CD8-positive, alpha-beta memory T cell (primary cell): ENCODE measurements around the gene NCS1. TPM values are rescaled to one million over a fixed set of nuclear protein-coding genes. Genes with fewer than 3 reads are reported as not detected.
A peak's percentile ranks its signal among the peaks of the same experiment; 100 is the strongest.

Experiments used
- CTCF ChIA-PET: fragments of 350-600 bp; sonication (Branson Sonifier 250); formaldehyde crosslinking; loops from one replicate; lab custom pipeline; 2021; ENCODE audit warnings: antibody characterized with exemption; lab: Charles Lee
- POLR2A ChIA-PET: fragments of 350-600 bp; sonication (Branson Sonifier 250); formaldehyde crosslinking; loops from one replicate; lab custom pipeline; 2021; ENCODE audit warnings: antibody characterized with exemption; lab: Charles Lee
- DNase-seq, 5 donors: peaks; one replicate each; pipeline versions ENCODE4 v3.0.0 to v3.0.0-alpha.2; 2020 to 2022; ENCODE audit warnings: mixed read lengths in 1 of 5
- H3K27ac ChIP-seq: one replicate; pipeline ENCODE4 v1.7.0; 2013; ENCODE audit warnings: low read depth, mild to moderate bottlenecking, low read length, moderate library complexity
- H3K27me3 ChIP-seq: 2 replicates; pipeline ENCODE4 v1.7.0; 2013; ENCODE audit warnings: low read length, mild to moderate bottlenecking; ENCODE audit not compliant: insufficient read depth, poor library complexity, severe bottlenecking
- H3K36me3 ChIP-seq: 2 replicates; pipeline ENCODE4 v1.7.0; 2013; ENCODE audit warnings: mild to moderate bottlenecking, low read length, moderate library complexity; ENCODE audit not compliant: insufficient read depth
- H3K4me1 ChIP-seq: 2 replicates; pipeline ENCODE4 v1.7.0; 2013; ENCODE audit warnings: mild to moderate bottlenecking, low read length, moderate library complexity; ENCODE audit not compliant: insufficient read depth
- H3K4me3 ChIP-seq: 2 replicates; pipeline ENCODE4 v1.7.0; 2013; ENCODE audit warnings: mild to moderate bottlenecking, low read length
- H3K9me3 ChIP-seq: 2 replicates; pipeline ENCODE4 v1.7.0; 2013; ENCODE audit warnings: mild to moderate bottlenecking, low read length
- H3K27ac Mint-ChIP-seq, 8 donors: one replicate each; pipeline ENCODE4 v1.8.0; 2020 to 2021; ENCODE audit warnings: mixed read lengths in 8 of 8, mild to moderate bottlenecking in 6 of 8, inconsistent platforms in 3 of 8, moderate library complexity in 3 of 8
- H3K27me3 Mint-ChIP-seq, 2 donors: one replicate each; pipeline ENCODE4 v1.8.0; 2020 to 2021; ENCODE audit warnings: mixed read lengths in 2 of 2, mild to moderate bottlenecking in 1 of 2, moderate library complexity in 1 of 2
- H3K36me3 Mint-ChIP-seq, 3 donors: one replicate each; pipeline ENCODE4 v1.8.0; 2020 to 2021; ENCODE audit warnings: mixed read lengths in 3 of 3, inconsistent platforms in 1 of 3, mild to moderate bottlenecking in 1 of 3
- H3K4me1 Mint-ChIP-seq, 3 donors: one replicate each; pipeline ENCODE4 v1.8.0; 2020 to 2021; ENCODE audit warnings: mixed read lengths in 3 of 3, inconsistent platforms in 1 of 3, mild to moderate bottlenecking in 1 of 3
- H3K4me3 Mint-ChIP-seq, 7 donors: one replicate each; pipeline ENCODE4 v1.8.0; 2020 to 2021; ENCODE audit warnings: mixed read lengths in 7 of 7, mild to moderate bottlenecking in 6 of 7, moderate library complexity in 4 of 7, inconsistent platforms in 2 of 7
- H3K9me3 Mint-ChIP-seq, 5 donors: one replicate each; pipeline ENCODE4 v1.8.0; 2020 to 2022; ENCODE audit warnings: mixed read lengths in 5 of 5, mild to moderate bottlenecking in 3 of 5, moderate library complexity in 2 of 5, inconsistent platforms in 1 of 5
- polyA plus RNA-seq: library from polyadenylated mRNA; unstranded; fragments of 300-500 nt; fragmentation: Illumina TruSeq; gene quantifications from one replicate; pipeline ENCODE4 v1.2.3, GENCODE V29; 2021
- total RNA-seq, 2 experiments: library from RNA; stranded (reverse); gene quantifications; one replicate each; pipeline ENCODE4 v1.2.3, GENCODE V29; 2021

The NCS1 gene
- total and polyA plus RNA-seq, 3 experiments from 2014 or later: 0.54 to 24.3 (median 23.6) TPM

DNA sequence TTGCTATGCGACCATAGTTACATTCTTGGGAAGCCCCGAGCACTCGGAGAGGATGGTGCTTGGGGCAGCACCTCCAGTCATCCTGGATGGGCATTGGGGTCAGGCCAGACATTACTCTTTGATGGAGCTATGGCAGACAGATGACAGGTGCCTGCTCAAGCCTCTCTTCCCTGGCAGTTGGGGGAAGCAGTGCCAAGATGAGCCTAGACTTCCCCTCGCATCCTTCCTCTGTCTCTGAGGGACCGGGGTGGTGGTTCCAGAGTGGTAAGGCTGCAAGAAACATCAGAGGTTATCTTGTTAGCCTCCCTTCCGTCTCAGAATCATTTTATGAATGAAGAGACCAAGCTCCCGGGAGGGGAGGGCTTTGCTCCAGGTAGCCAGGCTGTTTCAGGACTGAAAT is 90.6 kb downstream of the NCS1 start:
- H3K27ac ChIP-seq: no peak overlapping the region
- H3K36me3 Mint-ChIP-seq: no peaks in the 10 kb centered on the region
- H3K27me3 ChIP-seq: peaks cover 27% of the 10 kb centered on the region
- POLR2A ChIA-PET: no interaction called here
- no peaks in the 10 kb centered on the region for H3K4me1 ChIP-seq
- no peaks in the 10 kb centered on the region for H3K36me3 ChIP-seq
- no peak for DNase-seq
- no peaks in the 10 kb centered on the region for H3K9me3 ChIP-seq
- no peak overlapping the region for H3K4me3 Mint-ChIP-seq
- no peak overlapping the region for H3K4me3 ChIP-seq
- peaks cover 42 to 81% of the 10 kb centered on the region in 2 donors for H3K27me3 Mint-ChIP-seq
- H3K9me3 Mint-ChIP-seq: peaks cover 0 to 6% (median 0%) of the 10 kb centered on the region in 5 donors
- H3K4me1 Mint-ChIP-seq: peaks cover 0 to 12% (median 4%) of the 10 kb centered on the region in 3 donors
- CTCF ChIA-PET: no interaction called here
- peak overlapping the region in 1 of 8 donors; percentile 49 for H3K27ac Mint-ChIP-seq

DNA sequence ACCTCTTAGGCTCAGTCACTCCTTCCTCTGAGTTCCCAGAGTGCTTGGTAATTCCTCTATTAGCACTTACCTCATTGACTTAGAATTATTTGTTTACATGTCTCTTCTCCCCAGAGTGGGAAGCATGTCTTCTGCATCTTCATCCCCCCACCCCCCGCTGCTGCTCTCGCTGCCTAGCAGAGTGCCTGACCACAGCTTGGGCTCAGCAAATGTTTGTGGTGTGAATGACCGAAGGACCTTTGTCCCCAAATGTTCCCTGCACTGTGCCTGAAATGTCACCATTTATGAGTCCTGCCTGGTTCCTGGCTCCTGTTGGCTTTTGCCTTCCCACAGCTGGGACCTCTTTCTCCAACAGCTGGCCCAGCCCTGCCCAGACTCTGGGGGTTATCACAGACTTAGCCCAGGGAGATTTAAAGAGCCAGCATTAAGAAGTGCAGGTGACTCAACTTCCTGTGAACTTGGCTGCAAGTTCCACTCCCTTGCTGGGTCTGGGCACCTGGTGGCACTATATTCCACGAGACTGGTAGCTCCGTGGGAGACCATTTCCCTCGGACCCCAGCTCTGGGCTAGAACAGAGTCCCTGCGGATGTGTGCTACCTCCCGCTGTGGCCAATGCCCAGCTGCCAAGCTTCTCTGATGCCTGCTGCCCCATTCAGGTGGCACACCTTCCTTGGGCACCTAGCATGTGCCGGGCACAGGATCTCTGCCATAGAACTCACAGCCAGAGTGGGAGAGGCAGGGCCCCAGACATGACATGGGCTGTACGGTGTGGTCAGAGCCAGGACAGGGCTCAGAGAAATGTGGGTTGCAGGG is 91.6 kb downstream of the NCS1 start:
- Mint-ChIP-seq H3K27me3 (peaks cover 50 to 83% of the 10 kb centered on the region in 2 donors), H3K4me1 (peaks cover 0 to 12% (median 4%) of the 10 kb centered on the region in 3 donors), H3K36me3 (no peaks in the 10 kb centered on the region), H3K9me3 (no peaks in the 10 kb centered on the region), H3K4me3 (peak overlapping the region in 2 of 7 donors; percentile 6), H3K27ac (peak overlapping the region in 2 of 8 donors; percentile 22 to 61)
- ChIA-PET POLR2A (no interaction called here), CTCF (no interaction called here)
- no peak overlapping the region for H3K4me3 ChIP-seq
- no peak overlapping the region for H3K27ac ChIP-seq
- no peaks in the 10 kb centered on the region for H3K9me3 ChIP-seq
- H3K36me3 ChIP-seq: no peaks in the 10 kb centered on the region
- H3K4me1 ChIP-seq: no peaks in the 10 kb centered on the region
- no peak for DNase-seq
- H3K27me3 ChIP-seq: peaks cover 33% of the 10 kb centered on the region

DNA sequence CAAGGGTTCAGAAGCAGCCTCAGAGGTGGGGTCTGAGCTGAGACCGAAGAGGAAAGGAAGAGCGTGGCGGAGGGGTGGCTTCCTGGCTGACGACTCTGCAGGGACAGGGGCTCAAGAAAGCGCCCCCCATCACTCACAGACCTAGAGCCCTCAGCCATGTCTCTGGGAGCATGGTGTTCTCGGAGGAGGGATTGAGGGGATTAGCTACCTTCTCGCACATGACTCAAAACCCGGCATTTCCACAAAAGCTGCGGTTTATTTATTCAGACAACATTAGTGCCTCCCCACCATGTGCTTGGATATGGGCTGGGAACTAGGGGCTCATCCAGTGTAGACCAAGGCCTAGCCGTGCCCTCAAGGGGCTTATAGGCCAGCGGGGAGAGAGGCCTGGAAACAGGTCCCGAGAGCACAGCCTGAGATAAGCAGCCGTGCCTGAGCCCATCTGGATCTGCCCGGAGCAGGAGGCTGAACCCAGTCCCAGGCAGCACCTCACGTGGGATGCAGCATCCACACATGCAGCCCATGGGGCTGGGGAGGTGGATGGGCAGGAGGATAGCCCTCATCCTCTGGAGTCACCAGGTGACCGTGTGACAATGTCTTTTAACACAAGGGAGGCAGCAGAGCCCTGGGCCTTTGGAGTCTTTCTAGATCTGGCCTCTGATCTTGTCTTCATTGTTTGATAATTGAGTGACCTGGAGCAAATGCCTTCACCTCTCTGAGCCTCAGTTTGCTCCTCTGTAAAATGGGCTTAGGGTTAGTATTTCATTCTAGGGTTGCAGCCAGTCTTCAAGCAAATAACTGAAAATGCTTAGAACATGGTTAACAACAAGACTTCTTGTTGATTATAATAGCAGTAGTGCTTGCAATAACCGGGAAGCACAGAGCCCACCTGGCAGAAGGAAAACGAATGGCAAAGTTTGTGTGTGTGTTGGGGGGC is 92.5 kb downstream of the NCS1 start:
- DNase-seq: no peak
- H3K27ac ChIP-seq: no peak overlapping the region
- no peak overlapping the region for H3K4me3 ChIP-seq
- Mint-ChIP-seq H3K4me3 (peak overlapping the region in 1 of 7 donors; percentile 6), H3K27me3 (peaks cover 52 to 81% of the 10 kb centered on the region in 2 donors), H3K27ac (peak overlapping the region in 1 of 8 donors; percentile 61), H3K9me3 (no peaks in the 10 kb centered on the region), H3K36me3 (no peaks in the 10 kb centered on the region), H3K4me1 (peaks cover 0 to 12% (median 4%) of the 10 kb centered on the region in 3 donors)
- no peaks in the 10 kb centered on the region for H3K4me1 ChIP-seq
- no peaks in the 10 kb centered on the region for H3K9me3 ChIP-seq
- peaks cover 33% of the 10 kb centered on the region for H3K27me3 ChIP-seq
- no peaks in the 10 kb centered on the region for H3K36me3 ChIP-seq
- ChIA-PET CTCF (no interaction called here), POLR2A (no interaction called here)

DNA sequence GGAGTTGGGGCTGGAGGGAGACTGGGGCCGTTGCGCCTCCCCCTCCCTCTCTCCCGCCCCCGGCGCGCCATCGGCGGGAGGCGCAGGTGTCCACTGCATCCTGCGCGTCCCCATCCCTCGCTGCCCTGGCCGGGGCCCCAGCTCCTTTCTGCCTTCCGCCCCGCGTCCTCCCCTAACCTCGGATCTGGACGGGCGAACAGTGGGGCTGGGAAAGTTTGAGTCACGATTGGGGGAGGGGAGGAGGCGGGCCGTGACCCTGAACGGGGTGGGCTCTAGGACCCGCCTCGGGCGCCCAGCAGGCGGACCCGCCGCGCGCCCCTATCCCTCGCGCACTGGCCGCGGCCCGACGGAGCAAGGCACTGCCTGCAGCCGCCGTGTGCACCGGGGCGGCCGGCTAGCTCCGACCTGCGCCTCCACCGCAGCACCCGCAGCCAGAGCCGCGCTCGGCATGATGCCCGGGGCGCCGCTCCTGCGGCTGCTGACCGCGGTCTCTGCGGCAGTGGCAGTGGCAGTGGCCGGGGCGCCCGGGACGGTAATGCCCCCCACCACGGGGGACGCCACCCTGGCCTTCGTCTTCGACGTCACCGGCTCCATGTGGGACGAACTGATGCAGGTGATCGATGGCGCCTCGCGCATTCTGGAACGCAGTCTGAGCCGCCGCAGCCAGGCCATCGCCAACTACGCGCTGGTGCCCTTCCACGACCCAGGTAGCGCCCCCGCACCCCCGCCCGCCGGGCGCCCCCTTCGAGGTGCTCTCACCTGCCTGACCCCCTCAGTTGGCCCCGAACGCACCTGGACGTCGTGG is 93.4 kb downstream of the NCS1 start, which contains the start of gene HMCN2:
Gene HMCN2, plus strand, starts transcription at position 330 of the 805 bp plus-strand sequence. Its CDS starts 119 bp downstream, at position 449.
- DNase-seq: no peak
- Mint-ChIP-seq H3K27me3 (peaks cover 51 to 76% of the 10 kb centered on the region in 2 donors), H3K36me3 (no peaks in the 10 kb centered on the region), H3K4me3 (peak within 1 kb of the TSS in 1 of 7 donors; percentile 74), H3K27ac (no peak within 1 kb of the TSS), H3K4me1 (peaks cover 0 to 12% (median 4%) of the 10 kb centered on the region in 3 donors), H3K9me3 (no peaks in the 10 kb centered on the region)
- H3K4me3 ChIP-seq: no peak within 1 kb of the TSS
- CTCF ChIA-PET: no interaction called here
- no peaks in the 10 kb centered on the region for H3K4me1 ChIP-seq
- H3K27me3 ChIP-seq: peaks cover 33% of the 10 kb centered on the region
- H3K9me3 ChIP-seq: no peaks in the 10 kb centered on the region
- H3K27ac ChIP-seq: no peak within 1 kb of the TSS
- no peaks in the 10 kb centered on the region for H3K36me3 ChIP-seq
- POLR2A ChIA-PET: no interaction called here

DNA sequence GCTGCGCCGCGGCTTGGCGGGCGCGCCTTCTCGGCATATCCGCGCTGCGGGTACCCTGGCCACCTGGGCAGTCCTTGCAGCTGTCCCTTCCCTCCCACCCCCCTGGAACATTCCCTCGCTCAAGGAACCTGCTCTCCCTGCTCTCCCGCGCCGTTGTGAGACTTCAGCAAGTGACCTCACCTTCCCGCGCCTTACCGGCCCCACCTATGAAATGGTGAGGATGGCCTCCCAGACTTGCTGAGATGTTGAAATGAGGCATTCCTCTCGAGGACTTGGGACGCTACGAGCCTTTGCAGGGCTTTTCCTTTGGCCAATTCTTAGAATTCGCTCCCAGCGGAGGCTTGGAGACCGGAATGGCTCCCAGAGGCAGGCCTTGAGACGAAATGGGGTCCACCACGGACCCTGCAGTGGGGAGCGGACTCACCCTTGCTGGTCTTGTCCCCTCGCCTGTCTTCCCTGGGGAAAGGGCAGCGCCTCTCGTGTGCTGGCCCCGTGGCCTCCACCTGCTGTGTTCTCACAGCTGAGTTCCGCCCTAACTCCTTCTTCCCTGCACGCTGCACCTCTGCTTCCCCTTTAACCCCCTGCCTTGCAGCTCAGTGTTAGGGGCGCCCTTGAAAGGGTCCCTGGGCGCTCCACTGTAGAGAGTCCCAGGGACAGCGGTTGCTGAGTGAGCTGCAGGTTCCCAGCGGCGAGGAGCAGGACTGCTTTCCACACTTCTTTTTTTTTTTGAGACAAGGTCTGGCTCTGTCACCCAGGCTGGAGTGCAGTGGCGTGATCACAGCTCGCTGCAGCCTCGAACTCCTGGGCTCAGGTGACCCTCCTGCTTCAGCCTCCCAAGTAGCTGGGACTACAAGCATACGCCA is 94.3 kb downstream of the NCS1 start:
- Mint-ChIP-seq H3K27me3 (peaks cover 58 to 74% of the 10 kb centered on the region in 2 donors), H3K4me3 (peak overlapping the region in 1 of 7 donors; percentile 74), H3K4me1 (peaks cover 0 to 12% (median 4%) of the 10 kb centered on the region in 3 donors), H3K36me3 (no peaks in the 10 kb centered on the region), H3K9me3 (no peaks in the 10 kb centered on the region), H3K27ac (no peak overlapping the region)
- CTCF ChIA-PET: no interaction called here
- H3K4me1 ChIP-seq: no peaks in the 10 kb centered on the region
- no peaks in the 10 kb centered on the region for H3K36me3 ChIP-seq
- POLR2A ChIA-PET: interaction anchor here (0.6 kb wide), 1 partner anchor 61 kb away, joined by 4 read pairs; no protein-coding TSS in a partner anchor
- no peak overlapping the region for H3K4me3 ChIP-seq
- DNase-seq: no peak
- no peak overlapping the region for H3K27ac ChIP-seq
- peaks cover 33% of the 10 kb centered on the region for H3K27me3 ChIP-seq
- no peaks in the 10 kb centered on the region for H3K9me3 ChIP-seq

DNA sequence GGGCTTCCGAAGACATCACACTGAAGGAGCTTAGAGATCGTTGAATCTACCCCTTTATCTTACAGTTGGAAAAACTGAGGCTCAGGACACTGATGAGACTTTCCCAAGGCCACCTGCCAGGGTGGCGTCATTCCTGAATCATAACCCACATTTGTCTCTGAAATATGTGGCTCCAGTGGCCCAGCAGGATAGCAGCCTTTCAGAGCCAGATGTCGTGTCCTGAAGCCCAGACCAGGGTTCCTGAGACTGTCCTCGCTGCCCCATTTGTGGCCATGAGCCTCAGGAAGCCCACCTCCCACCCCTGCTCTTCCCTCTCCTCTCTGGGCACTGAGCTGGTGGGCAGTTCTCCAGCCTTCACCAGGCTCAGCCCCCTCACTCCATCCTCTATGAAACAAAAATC is 95.7 kb downstream of the NCS1 start:
- Mint-ChIP-seq H3K4me1 (peaks cover 0 to 12% (median 4%) of the 10 kb centered on the region in 3 donors), H3K27me3 (peaks cover 60 to 72% of the 10 kb centered on the region in 2 donors), H3K9me3 (no peaks in the 10 kb centered on the region), H3K27ac (no peak overlapping the region), H3K4me3 (no peak overlapping the region), H3K36me3 (no peaks in the 10 kb centered on the region)
- Histone ChIP-seq H3K4me3 (no peak overlapping the region), H3K36me3 (no peaks in the 10 kb centered on the region), H3K4me1 (no peaks in the 10 kb centered on the region), H3K27ac (no peak overlapping the region), H3K27me3 (peaks cover 33% of the 10 kb centered on the region), H3K9me3 (no peaks in the 10 kb centered on the region)
- CTCF ChIA-PET: no interaction called here
- DNase-seq: no peak
- POLR2A ChIA-PET: no interaction called here
